Liver (tissue), 3 donors: ENCODE results near the gene ITIH1.

ENCODE experiments used
- ATF3 ChIP-seq: IDR thresholded peaks from 2 replicates; pipeline ENCODE4 v1.6.1; 2016; ENCODE audit warnings: antibody characterized with exemption
- CTCF ChIP-seq: fragments of 150-350 bp; IDR thresholded peaks from 2 replicates; pipeline ENCODE4 v1.5.1; 2017; ENCODE audit warnings: improper control_type of control experiment, low read depth, low read length; ENCODE audit not compliant: missing input control
- FOXA1 ChIP-seq: IDR thresholded peaks from 2 replicates; pipeline ENCODE4 v1.6.1; 2016; ENCODE audit warnings: antibody characterized with exemption
- GABPA ChIP-seq, 2 donors: IDR thresholded peaks in 1 of 2; conservative IDR thresholded peaks in 1 of 2; 2 replicates each; pipeline ENCODE4 v1.6.1; 2016; ENCODE audit warnings: antibody characterized with exemption in 2 of 2, mild to moderate bottlenecking in 1 of 2, moderate library complexity in 1 of 2
- HNF4G ChIP-seq: IDR thresholded peaks from 2 replicates; pipeline ENCODE4 v1.6.1; 2016; ENCODE audit warnings: antibody characterized with exemption
- JUND ChIP-seq, 2 donors: IDR thresholded peaks; 2 replicates each; pipeline ENCODE4 v1.6.1; 2016; ENCODE audit warnings: antibody characterized with exemption in 2 of 2
- MAX ChIP-seq: IDR thresholded peaks from 2 replicates; pipeline ENCODE4 v1.6.1; 2016; ENCODE audit warnings: antibody characterized with exemption
- RAD21 ChIP-seq, 2 donors: IDR thresholded peaks; 2 replicates each; pipeline ENCODE4 v1.6.1; 2016; ENCODE audit warnings: antibody characterized with exemption in 2 of 2, mild to moderate bottlenecking in 2 of 2
- REST ChIP-seq: IDR thresholded peaks from 2 replicates; pipeline ENCODE4 v1.6.1; 2016; ENCODE audit warnings: antibody characterized with exemption, mild to moderate bottlenecking
- RXRA ChIP-seq, 2 donors: IDR thresholded peaks; 2 replicates each; pipeline ENCODE4 v1.6.1; 2017 to 2018; ENCODE audit warnings: antibody characterized with exemption in 2 of 2, mild to moderate bottlenecking in 1 of 2
- SP1 ChIP-seq: IDR thresholded peaks from 2 replicates; pipeline ENCODE4 v1.6.1; 2018; ENCODE audit warnings: antibody characterized with exemption, mild to moderate bottlenecking
- TAF1 ChIP-seq: conservative IDR thresholded peaks from 2 replicates; pipeline ENCODE4 v1.6.1; 2016; ENCODE audit warnings: antibody characterized with exemption, mild to moderate bottlenecking
- YY1 ChIP-seq: IDR thresholded peaks from 2 replicates; pipeline ENCODE4 v1.6.1; 2016; ENCODE audit warnings: antibody characterized with exemption, mild to moderate bottlenecking
- ZBTB33 ChIP-seq: IDR thresholded peaks from 2 replicates; pipeline ENCODE4 v1.6.1; 2016; ENCODE audit warnings: antibody characterized with exemption
- donor health status: healthy.
- donor health status: healthy.

- TF ChIP-seq CTCF (no peak), ZBTB33 (no peak), RAD21 (IDR thresholded peaks at IDR 0.05) (no peak), REST (no peak), YY1 (no peak), MAX (no peak), ATF3 (no peak), TAF1 (no peak), SP1 (no peak), GABPA (IDR thresholded peaks at IDR 0.05 in 1 of 2, conservative IDR thresholded peaks at IDR 0.05 in 1 of 2) (no peak), FOXA1 (no peak), HNF4G (no peak), RXRA (IDR thresholded peaks at IDR 0.05) (no peak), JUND (IDR thresholded peaks at IDR 0.05) (no peak)
Observed at GRCh38 chr3:52819936-52820335, 42.5 kb downstream of the ITIH1 start.
